Effector memory CD8-positive, alpha-beta T cell (primary cell): ENCODE measurements around the gene HS3ST4.
"Not testable (repeated sequence)": the region's sequence is repeated elsewhere in the genome, so short reads cannot be mapped to it uniquely, and the experiment has no call there.

Experiments
- ATAC-seq: fragments of 150-1000 bp; cut with Tn5 transposase; replicated peaks from 2 replicates; pipeline ENCODE4 v1.10.0; 2021; ENCODE audit warnings: mild to moderate bottlenecking, moderate library complexity
- DNase-seq, 3 experiments: peaks; one replicate each; pipeline ENCODE4 v3.0.0; 2021
- H3K27ac Mint-ChIP-seq, 2 donors: one replicate each; pipeline ENCODE4 v1.8.0; 2022; ENCODE audit warnings: mild to moderate bottlenecking in 2 of 2, mixed read lengths in 2 of 2, moderate library complexity in 2 of 2
- H3K27me3 Mint-ChIP-seq, 2 donors: one replicate each; pipeline ENCODE4 v1.8.0; 2022; ENCODE audit warnings: mixed read lengths in 2 of 2
- H3K36me3 Mint-ChIP-seq: one replicate; pipeline ENCODE4 v1.8.0; 2022; ENCODE audit warnings: mild to moderate bottlenecking, moderate library complexity, mixed read lengths; ENCODE audit not compliant: insufficient read depth
- H3K4me1 Mint-ChIP-seq, 2 donors: one replicate each; pipeline ENCODE4 v1.8.0; 2022; ENCODE audit warnings: low read depth in 2 of 2, mixed read lengths in 2 of 2
- H3K4me3 Mint-ChIP-seq, 2 donors: one replicate each; pipeline ENCODE4 v1.8.0; 2022; ENCODE audit warnings: mild to moderate bottlenecking in 2 of 2, mixed read lengths in 2 of 2, moderate library complexity in 2 of 2
- H3K9me3 Mint-ChIP-seq, 2 donors: one replicate each; pipeline ENCODE4 v1.8.0; 2022; ENCODE audit warnings: mixed read lengths in 2 of 2

Gene HS3ST4

DNA sequence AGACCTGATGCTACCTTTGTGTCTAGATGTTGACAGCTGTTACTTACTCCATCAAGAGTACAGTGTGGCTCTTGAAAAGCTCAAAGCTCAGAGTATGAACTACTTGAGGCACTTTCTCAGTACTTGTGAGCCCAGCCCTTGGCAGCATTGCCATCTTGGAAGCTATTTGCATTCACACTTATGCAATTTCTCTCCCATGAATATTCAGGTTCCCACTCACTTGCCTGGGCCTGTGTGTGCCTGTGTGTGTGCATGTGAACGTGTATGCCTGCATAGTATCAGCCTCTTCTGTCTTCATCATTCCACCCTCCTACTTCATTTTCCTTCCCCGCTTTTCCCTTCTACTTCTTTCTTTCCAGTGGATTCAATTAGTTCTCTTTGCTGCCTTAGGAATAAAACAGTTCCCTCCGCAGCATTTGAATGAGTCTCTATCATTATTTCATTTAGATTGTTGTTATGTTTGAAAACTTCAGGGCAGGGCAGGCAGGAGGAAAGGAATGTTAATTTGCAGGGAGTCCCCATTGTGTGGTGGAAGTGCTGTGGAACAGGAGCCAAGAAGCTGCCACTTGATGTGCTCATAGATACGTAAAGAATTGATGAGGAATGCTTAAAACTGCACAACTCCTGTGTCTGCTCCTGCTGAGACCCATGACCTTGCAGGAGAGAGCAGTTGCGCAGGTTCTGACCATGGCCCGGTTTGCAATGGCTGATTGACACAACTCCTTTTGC, 58.9 kb downstream of the HS3ST4 start:
- no peaks in the 10 kb centered on the region for H3K4me1 Mint-ChIP-seq
- H3K27ac Mint-ChIP-seq: no peak overlapping the region
- H3K4me3 Mint-ChIP-seq: no peak overlapping the region
- no peak for ATAC-seq
- H3K36me3 Mint-ChIP-seq: no peaks in the 10 kb centered on the region
- DNase-seq: no peak
- H3K9me3 Mint-ChIP-seq: peaks cover 0 to 5% of the 10 kb centered on the region in 2 donors
- peaks cover 0 to 7% of the 10 kb centered on the region in 2 donors for H3K27me3 Mint-ChIP-seq

DNA sequence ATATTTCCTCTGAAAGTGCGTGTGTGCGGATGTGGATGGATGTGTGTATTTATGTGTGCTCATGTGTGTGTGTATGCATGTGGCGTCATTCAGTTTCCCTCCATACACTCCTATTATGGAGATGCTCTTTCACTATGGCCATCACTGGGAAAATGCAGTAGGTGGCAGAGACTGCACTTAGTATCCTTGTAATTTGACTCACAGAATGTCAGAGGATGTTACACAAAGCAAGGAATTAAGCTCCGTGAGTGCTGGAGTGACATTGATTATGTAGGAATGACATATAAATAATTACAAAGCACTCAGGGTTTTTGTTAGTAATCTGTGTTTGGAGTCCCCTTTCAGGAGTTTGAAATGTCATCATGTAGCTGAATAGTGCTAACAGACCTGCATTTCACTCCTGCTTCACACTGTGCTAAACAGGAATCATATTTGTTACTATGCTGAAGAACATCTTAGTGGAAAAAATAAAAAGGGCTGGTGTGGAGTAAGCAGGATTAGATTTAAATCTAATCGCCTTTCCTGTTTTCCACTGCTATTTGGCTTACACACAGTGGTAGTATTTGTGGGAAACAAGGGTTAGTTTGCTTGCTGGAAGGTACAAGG, 59.6 kb downstream of the HS3ST4 start:
- H3K36me3 Mint-ChIP-seq: no peaks in the 10 kb centered on the region
- no peak overlapping the region for H3K27ac Mint-ChIP-seq
- no peak for ATAC-seq
- H3K9me3 Mint-ChIP-seq: peaks cover 0 to 4% of the 10 kb centered on the region in 2 donors
- H3K4me1 Mint-ChIP-seq: no peaks in the 10 kb centered on the region
- no peak for DNase-seq
- H3K27me3 Mint-ChIP-seq: peaks cover 0 to 7% of the 10 kb centered on the region in 2 donors
- H3K4me3 Mint-ChIP-seq: no peak overlapping the region

- Mint-ChIP-seq H3K27ac (no peak overlapping the region), H3K4me3 (no peak overlapping the region), H3K9me3 (no peaks in the 10 kb centered on the region), H3K27me3 (peaks cover 10 to 24% of the 10 kb centered on the region in 2 donors), H3K4me1 (peaks cover 0 to 2% of the 10 kb centered on the region in 2 donors), H3K36me3 (no peaks in the 10 kb centered on the region)
- no peak for DNase-seq
- ATAC-seq: no peak
These were observed 72.7 kb downstream of the HS3ST4 start for GRCh38 chr16:25764466-25764865.

- Mint-ChIP-seq H3K36me3 (no peaks in the 10 kb centered on the region), H3K4me3 (no peak overlapping the region), H3K27me3 (peaks cover 0 to 9% of the 10 kb centered on the region in 2 donors), H3K9me3 (no peaks in the 10 kb centered on the region), H3K4me1 (peaks cover 0 to 2% of the 10 kb centered on the region in 2 donors), H3K27ac (no peak overlapping the region)
- ATAC-seq: no peak
- DNase-seq: no peak
These were observed 79.5 kb downstream of the HS3ST4 start for GRCh38 chr16:25771216-25771615.

DNA sequence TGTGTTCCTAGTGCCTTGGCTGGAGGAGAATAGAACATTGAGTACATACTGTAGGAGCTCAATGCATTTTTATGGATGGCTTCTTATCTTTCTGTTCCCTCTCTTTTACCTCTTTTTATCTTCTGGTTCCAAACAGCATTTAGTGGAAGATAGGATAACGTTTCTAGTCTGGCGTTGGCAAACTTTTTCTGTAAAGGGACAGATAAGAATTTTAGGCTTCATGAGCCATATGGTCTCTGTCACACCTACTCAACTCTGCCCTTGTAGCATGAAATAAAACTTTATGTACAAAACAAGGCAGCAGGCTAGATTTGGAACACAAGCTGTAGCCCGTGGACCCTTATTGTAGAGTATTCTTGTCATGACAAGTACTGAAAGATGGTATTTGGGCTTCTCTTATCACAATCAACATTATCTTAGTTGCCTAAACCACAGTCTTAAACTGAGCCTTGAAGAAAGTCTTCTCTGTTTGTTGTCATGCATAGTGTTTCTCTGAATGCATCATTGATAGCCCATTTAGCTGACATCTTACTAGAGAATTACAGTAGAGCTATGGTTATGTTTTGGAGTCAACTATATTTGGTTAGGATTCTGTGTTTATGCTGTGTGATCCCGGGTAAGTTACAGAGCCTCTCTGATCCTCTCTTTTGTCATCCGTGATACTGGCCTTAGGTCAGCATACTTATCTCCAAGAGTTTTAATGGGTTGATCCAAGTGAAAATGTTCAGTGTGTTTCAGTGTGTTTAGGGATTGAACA, 80.2 kb downstream of the HS3ST4 start:
- DNase-seq: no peak
- H3K9me3 Mint-ChIP-seq: no peaks in the 10 kb centered on the region
- peaks cover 0 to 2% of the 10 kb centered on the region in 2 donors for H3K4me1 Mint-ChIP-seq
- H3K27me3 Mint-ChIP-seq: peaks cover 0 to 9% of the 10 kb centered on the region in 2 donors
- no peak overlapping the region for H3K27ac Mint-ChIP-seq
- no peaks in the 10 kb centered on the region for H3K36me3 Mint-ChIP-seq
- no peak overlapping the region for H3K4me3 Mint-ChIP-seq
- ATAC-seq: no peak

GRCh38 chr16:25776214-25776613, 84.5 kb downstream of the HS3ST4 start:
- not testable (repeated sequence) for ATAC-seq, H3K36me3 Mint-ChIP-seq, H3K27me3 Mint-ChIP-seq, H3K4me3 Mint-ChIP-seq, H3K27ac Mint-ChIP-seq, H3K4me1 Mint-ChIP-seq, DNase-seq, H3K9me3 Mint-ChIP-seq

DNA sequence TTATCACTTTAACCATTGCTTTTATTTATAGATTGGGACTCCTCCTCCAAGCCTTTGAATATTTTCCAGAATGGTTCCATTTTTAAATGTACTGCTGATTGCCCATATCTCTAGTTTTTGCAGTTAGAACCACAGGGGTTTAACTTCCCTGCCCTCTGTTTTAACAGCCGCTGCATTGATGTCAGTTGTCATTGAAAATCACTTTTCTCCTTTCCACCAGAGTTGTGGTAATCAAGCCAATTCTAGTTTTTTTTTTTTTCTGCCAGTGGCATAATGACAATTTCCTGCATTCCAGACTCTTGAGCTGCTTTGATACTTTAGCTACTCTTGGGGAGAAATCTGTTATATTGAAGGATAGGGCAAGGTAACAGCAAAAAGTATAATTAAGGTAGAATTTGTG, 91.5 kb downstream of the HS3ST4 start:
- ATAC-seq (no peak), DNase-seq (no peak)
- H3K27me3 Mint-ChIP-seq: peaks cover 9 to 21% of the 10 kb centered on the region in 2 donors
- no peak overlapping the region for H3K4me3 Mint-ChIP-seq
- H3K4me1 Mint-ChIP-seq: no peaks in the 10 kb centered on the region
- peaks cover 2 to 9% of the 10 kb centered on the region in 2 donors for H3K9me3 Mint-ChIP-seq
- no peaks in the 10 kb centered on the region for H3K36me3 Mint-ChIP-seq
- H3K27ac Mint-ChIP-seq: no peak overlapping the region

GRCh38 chr16:25785361-25785760, 93.6 kb downstream of the HS3ST4 start:
- Mint-ChIP-seq H3K4me1 (no peaks in the 10 kb centered on the region), H3K27ac (no peak overlapping the region), H3K27me3 (peaks cover 0 to 21% of the 10 kb centered on the region in 2 donors), H3K9me3 (peaks cover 0 to 9% of the 10 kb centered on the region in 2 donors), H3K36me3 (no peaks in the 10 kb centered on the region), H3K4me3 (no peak overlapping the region)
- DNase-seq (no peak), ATAC-seq (no peak)

- no peaks in the 10 kb centered on the region for H3K36me3 Mint-ChIP-seq
- H3K27ac Mint-ChIP-seq: no peak overlapping the region
- H3K9me3 Mint-ChIP-seq: peaks cover 0 to 9% of the 10 kb centered on the region in 2 donors
- no peak for ATAC-seq
- H3K4me3 Mint-ChIP-seq: no peak overlapping the region
- peaks cover 0 to 21% of the 10 kb centered on the region in 2 donors for H3K27me3 Mint-ChIP-seq
- no peaks in the 10 kb centered on the region for H3K4me1 Mint-ChIP-seq
- DNase-seq: no peak
These were observed 95.0 kb downstream of the HS3ST4 start for GRCh38 chr16:25786748-25787147.

DNA sequence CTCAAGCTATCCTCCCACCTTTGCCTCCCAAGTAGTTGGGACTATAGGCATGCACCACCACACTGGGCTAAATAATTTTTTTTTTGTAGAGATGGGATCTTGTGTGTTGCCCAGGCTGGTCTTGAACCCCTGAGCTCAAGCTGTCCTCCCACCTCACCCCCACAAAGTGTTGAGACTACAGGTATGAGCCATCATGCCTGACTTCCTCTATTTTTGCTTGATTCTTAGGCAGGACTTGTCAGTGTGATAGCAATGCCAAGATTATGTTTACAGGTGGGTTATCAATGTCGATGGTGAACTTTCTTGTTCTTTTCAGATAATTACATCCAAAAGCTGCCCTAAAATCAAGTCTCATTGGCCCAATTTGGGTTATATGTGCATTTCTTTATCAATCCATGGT, 96.9 kb downstream of the HS3ST4 start:
- peaks cover 0 to 21% of the 10 kb centered on the region in 2 donors for H3K27me3 Mint-ChIP-seq
- H3K4me1 Mint-ChIP-seq: no peaks in the 10 kb centered on the region
- H3K27ac Mint-ChIP-seq: no peak overlapping the region
- no peak overlapping the region for H3K4me3 Mint-ChIP-seq
- no peaks in the 10 kb centered on the region for H3K36me3 Mint-ChIP-seq
- H3K9me3 Mint-ChIP-seq: peaks cover 0 to 9% of the 10 kb centered on the region in 2 donors
- DNase-seq: no peak
- no peak for ATAC-seq

DNA sequence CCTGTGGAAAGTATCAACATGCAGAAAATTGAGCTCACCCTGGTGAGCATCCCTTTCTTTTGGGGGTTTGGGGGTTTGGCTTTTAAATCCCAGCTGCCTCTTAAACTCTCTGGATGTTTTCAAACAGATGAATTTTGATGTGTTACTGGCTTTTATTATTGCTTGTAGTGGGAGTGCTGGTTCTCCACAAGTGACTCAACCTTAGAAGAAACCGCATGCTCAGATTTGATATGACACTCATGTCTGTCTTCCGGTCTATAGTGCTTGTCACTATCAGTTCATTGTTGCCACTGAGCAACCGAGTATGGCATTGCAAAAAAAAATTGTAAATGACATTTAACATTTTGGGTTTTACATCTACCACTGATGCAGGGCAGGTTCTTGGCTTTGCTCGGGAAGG, 104.5 kb downstream of the HS3ST4 start:
- ATAC-seq (no peak), DNase-seq (no peak)
- no peaks in the 10 kb centered on the region for H3K36me3 Mint-ChIP-seq
- H3K27me3 Mint-ChIP-seq: peaks cover 12 to 16% of the 10 kb centered on the region in 2 donors
- no peak overlapping the region for H3K27ac Mint-ChIP-seq
- H3K4me1 Mint-ChIP-seq: no peaks in the 10 kb centered on the region
- H3K9me3 Mint-ChIP-seq: peaks cover 0 to 2% of the 10 kb centered on the region in 2 donors
- no peak overlapping the region for H3K4me3 Mint-ChIP-seq

GRCh38 chr16:25798065-25798464, 106.3 kb downstream of the HS3ST4 start:
- Mint-ChIP-seq H3K4me1 (no peaks in the 10 kb centered on the region), H3K27me3 (peaks cover 12 to 16% of the 10 kb centered on the region in 2 donors), H3K9me3 (peaks cover 0 to 2% of the 10 kb centered on the region in 2 donors), H3K4me3 (no peak overlapping the region), H3K27ac (no peak overlapping the region), H3K36me3 (no peaks in the 10 kb centered on the region)
- ATAC-seq: no peak
- DNase-seq: no peak

GRCh38 chr16:25799816-25800215, 108.1 kb downstream of the HS3ST4 start:
- Mint-ChIP-seq H3K4me1 (no peaks in the 10 kb centered on the region), H3K36me3 (no peaks in the 10 kb centered on the region), H3K4me3 (no peak overlapping the region), H3K9me3 (peaks cover 0 to 2% of the 10 kb centered on the region in 2 donors), H3K27me3 (peaks cover 16 to 22% of the 10 kb centered on the region in 2 donors), H3K27ac (no peak overlapping the region)
- no peak for DNase-seq
- no peak for ATAC-seq
